H7 (cell line): ENCODE data around the gene PCYT2. TPM values are rescaled to one million over a fixed set of nuclear protein-coding genes. Genes with fewer than 3 reads are reported as not detected.
"Not testable (repeated sequence)": the region's sequence is repeated elsewhere in the genome, so short reads cannot be mapped to it uniquely, and the experiment has no call there.

ENCODE experiments used
- DNase-seq: peaks from one replicate; pipeline ENCODE4 v3.0.0; 2012
- H3K27me3 ChIP-seq: 2 replicates; pipeline ENCODE4 v1.6.0; 2011; ENCODE audit warnings: mild to moderate bottlenecking, low read length; ENCODE audit not compliant: control insufficient read depth, insufficient read depth
- H3K36me3 ChIP-seq: replicated peaks from 2 replicates; pipeline ENCODE4 v1.5.1; 2011; ENCODE audit warnings: low read length; ENCODE audit not compliant: control insufficient read depth, insufficient read depth
- H3K4me3 ChIP-seq: 2 replicates; pipeline ENCODE4 v1.5.1; 2011; ENCODE audit warnings: low read depth, mild to moderate bottlenecking, control low read depth, low read length, moderate library complexity; ENCODE audit not compliant: insufficient read depth
- total RNA-seq: library from RNA; depleted of rRNA; stranded (reverse); fragments of >200 nt; shearing (Covaris generic); gene quantifications from 2 replicates; pipeline ENCODE4 v1.2.3, GENCODE V29; 2014

The PCYT2 gene
- total RNA-seq, 1 experiment from 2014 or later = 37.0 TPM

DNA sequence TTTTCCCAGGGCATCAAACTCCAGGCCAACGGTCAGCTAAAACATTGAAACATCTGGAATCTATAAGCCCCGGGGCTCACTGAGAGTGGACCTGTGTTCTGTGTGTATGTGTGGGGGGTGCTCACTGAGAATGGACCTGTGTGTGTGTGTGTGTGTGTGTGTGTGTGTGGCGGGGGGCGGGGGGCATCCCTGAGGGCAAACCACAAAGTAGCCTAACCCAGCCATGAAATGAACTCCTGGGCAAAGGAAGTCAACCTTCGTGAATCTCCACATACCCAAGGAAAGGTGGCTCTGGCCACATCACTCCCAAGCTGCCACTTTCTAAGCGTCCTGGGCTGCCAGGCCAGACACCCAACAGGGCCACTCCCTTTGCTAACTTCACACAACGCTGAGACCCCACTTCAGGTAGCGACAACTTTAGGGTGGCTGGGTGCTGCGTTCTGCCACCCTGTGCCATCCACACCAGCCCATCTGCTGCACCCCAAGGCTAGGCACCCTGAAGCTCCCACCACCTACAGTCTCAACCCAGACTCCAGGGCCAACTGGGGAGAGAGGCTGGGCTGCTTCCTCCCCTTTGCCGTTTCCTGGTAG is 14.8 kb upstream of the PCYT2 start:
- peaks cover 10% of the 10 kb centered on the region for H3K27me3 ChIP-seq
- peaks cover 5% of the 10 kb centered on the region for H3K36me3 ChIP-seq
- peak overlapping the region; percentile 67 for H3K4me3 ChIP-seq
- no peak for DNase-seq

DNA sequence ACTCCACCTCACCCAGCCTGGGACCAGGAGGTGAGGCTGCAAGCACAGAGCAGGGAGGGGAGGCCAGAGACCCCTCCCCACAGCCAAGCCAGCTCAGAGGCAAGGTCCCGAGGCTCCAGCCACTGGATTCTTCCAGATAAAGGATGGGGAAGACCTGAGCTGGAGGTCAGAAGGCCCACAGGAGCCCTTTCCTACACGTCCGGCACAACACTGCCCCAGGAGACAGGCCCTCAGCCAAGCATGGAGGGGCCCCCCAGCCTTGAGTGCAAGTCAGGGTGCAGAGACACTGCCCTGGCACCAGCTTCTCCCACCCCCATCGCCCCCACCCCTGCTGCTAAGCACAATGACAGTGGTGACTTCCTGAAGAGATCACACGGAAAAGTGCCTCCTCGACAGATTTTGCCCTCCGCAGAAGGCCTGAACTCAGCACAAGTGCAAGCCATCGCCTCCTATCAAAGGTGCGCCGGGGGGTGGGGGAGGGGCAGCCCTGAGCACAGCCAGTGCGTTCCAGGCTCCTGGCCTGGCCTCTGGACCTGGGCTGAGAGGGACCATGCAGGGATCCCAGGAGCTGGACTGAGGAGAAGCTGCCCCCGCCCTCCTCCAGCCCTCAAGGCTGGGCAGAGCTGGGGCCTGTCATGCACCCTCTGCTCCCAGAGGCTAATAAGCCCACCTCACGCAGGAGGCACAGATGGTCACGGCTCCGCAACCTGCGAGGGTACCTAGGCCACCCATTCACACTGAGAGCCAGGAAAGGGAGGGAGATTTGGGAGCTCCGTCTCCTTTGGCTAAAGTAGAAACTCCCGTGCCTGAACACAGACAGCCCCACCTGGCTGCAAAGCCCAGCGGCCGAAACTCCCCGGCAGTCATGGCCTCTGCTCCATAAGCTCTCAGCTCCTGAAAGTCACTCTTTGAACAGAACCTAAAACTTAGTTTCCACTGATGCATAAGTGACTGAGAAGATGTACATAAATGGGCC is 13.6 kb upstream of the PCYT2 start:
- H3K36me3 ChIP-seq = peaks cover 5% of the 10 kb centered on the region
- DNase-seq = peak; percentile 84
- peaks cover 10% of the 10 kb centered on the region for H3K27me3 ChIP-seq
- no peak overlapping the region for H3K4me3 ChIP-seq

DNA sequence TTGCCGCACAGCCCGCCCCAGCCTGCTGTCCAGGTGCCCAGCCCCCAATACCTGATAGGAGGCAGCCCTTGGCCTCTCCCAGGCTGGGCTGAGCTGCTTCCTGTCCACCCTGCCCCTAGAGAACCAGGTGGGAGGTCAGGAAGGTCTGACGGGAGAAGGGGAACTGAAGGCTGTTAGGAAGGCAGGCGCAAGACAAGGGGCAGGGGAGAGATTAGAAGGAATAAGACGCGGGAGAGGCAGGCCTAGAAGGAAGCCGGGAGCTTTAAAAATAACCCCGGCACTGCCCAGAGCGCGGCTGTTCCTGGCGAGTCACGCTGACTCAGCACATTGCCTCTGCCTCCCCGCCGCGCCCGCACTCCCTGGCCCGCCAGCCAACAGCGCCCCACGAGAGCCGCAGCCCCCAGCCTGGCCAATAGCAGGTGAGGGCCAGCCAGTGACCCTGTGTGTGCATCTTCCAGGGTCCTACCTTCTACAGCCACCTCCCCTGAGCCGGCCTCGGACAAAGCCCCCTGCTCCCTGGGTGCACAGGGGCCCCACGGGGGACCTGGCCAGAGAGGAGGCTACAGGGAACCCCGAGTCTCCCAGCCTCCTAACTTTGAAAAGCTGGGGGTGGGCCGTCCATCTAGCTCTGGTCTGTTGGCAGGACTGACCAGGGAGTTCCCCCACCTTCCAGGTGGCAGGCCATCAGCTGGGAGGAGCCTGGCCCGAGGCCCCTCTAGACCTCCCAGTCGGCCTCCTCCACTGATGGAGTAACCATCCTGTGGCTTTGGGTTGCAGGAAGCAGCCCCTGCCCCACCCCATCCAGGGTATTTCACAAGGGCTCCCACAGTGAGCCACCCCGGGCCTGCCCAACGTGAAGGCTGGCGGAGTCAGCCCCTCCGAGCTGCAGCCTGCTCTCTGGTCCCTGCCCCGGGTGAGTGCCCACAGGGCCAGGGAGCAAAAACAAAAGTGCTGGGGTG is 12.4 kb upstream of the PCYT2 start:
- DNase-seq = peak; percentile 92
- Histone ChIP-seq H3K4me3 (peak overlapping the region; percentile 24), H3K36me3 (peaks cover 9% of the 10 kb centered on the region), H3K27me3 (peaks cover 6% of the 10 kb centered on the region)

DNA sequence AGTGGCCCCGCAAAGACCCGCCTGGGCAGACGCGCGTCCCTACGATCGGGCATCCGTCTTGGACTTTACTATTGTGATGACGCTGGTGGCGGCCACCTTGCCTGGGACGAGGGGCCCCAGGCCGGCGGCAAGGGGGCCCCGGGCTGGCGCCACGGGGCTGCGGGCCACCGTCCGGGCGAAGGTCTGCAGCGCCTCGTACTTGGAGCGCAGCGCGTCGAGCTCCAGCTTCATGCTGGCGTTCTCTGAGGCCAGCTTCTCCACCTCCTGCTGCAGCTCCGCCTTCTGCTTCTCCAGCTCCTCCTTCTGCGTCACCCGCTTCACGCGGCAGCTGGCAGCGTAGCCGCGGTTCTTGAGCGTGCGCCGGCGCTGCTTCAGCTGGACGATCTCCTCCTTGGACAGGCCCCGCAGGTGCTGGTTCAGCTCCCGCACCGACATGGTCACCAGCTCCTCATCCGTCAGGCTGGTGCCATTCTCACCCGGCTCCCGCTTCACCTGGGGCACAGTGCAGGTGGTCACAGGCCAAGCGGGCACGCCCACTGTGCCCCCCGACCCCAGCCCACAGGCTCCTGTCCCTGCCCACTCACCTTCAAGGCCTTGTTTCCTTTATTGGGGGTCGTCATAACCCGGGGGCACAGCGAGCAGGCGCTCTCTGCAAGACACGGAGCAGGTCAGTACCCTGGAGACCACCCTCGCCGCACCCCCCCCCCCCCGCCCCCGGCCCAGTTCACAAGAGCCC is 11.5 kb upstream of the PCYT2 start:
- no peak for DNase-seq
- peaks cover 9% of the 10 kb centered on the region for H3K36me3 ChIP-seq
- H3K4me3 ChIP-seq = peak overlapping the region; percentile 24
- no peaks in the 10 kb centered on the region for H3K27me3 ChIP-seq

DNA sequence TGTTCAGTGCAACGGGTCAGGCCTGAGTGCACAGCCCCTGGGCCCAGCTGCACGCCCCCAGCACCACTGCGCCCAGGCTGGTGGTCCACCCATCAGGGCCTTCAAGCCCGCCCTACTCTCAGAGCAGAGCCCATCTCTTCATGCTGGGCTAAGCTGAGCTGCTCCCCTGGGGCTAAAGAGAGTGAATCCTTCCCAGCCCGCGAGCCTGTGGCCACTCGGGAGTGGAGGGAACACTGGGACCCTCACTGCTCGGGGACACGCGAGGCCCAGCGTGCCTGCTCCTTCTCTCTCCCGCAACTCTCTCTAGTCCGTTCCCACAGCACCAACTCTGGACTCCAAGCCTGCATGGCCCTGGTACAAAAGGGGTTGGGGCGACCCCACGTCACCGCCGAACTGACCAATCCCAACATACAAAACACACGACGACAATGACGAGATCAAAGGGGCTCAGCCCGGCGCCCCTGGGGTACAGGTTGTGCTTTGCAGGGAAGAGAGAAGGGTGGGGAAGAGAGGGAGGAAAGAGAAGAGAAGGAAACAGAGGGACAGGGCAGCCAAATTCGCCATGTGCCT is 10.9 kb upstream of the PCYT2 start:
- peaks cover 9% of the 10 kb centered on the region for H3K36me3 ChIP-seq
- H3K27me3 ChIP-seq = no peaks in the 10 kb centered on the region
- no peak for DNase-seq
- no peak overlapping the region for H3K4me3 ChIP-seq

DNA sequence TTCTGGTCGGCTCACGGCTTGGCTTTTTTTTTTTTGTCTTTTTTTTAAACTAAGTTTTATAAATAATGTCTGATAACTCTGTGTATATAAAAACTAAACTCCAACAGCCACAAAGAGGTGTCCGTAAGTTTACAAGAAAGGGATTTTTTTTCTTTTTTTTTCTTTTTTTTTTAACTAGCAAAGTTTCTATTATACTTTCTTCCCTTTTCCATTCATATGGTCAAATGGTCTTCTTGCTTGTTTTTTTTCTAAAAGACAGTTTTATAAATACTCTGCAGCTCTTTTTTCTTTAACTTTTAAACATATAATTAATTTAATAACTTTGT is 10.3 kb upstream of the PCYT2 start:
- no peak for DNase-seq

DNA sequence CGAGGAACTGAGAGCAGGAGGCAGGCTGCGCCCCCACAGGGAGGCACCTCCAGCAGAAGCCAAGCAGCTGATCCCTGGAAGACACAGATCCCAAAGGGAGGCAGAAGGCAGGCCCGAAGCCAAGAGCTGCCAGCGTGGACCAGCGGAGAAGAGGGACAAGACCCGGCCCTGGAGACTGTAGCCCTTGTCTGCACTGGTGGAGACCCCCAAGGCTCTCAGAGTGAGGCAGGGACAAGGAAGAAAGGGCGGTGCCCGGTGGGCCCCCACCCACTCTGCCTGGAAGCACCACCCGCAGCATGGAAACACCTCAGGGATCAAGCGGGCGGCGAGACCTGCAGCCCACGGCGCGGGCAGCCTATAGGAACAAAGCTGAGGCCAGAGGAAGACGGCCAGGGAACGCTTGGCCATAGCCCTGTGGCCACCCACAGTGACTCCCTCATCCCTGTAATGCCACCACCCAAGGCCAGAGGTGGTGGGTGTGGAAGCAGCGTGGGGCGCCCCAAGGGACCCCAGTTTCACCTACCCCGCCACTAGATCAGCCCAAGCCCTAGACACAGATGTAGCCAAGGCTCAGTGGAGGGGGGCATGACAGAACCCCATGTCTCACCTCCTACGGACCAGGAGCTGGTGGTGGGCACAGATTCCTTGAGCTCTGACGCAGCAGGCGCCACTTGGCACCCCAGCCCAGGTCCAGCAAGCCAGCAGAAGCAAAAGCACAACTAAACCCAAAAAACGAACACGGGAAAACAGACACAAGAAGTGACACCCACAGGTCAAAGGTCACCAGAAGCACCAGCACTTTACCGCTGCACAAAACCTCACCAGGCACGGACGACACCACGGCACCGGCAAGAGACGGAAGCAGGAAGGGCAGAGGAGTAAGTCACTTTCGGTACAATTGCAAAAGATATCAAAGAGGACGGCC is 9.7 kb upstream of the PCYT2 start:
- Histone ChIP-seq H3K4me3 (no peak overlapping the region), H3K27me3 (no peaks in the 10 kb centered on the region), H3K36me3 (peaks cover 9% of the 10 kb centered on the region)
- DNase-seq = no peak

More for the DNA sequence above, 10.3 kb upstream of the PCYT2 start:
- Histone ChIP-seq H3K36me3 (peaks cover 9% of the 10 kb centered on the region), H3K27me3 (no peaks in the 10 kb centered on the region), H3K4me3 (no peak overlapping the region)

DNA sequence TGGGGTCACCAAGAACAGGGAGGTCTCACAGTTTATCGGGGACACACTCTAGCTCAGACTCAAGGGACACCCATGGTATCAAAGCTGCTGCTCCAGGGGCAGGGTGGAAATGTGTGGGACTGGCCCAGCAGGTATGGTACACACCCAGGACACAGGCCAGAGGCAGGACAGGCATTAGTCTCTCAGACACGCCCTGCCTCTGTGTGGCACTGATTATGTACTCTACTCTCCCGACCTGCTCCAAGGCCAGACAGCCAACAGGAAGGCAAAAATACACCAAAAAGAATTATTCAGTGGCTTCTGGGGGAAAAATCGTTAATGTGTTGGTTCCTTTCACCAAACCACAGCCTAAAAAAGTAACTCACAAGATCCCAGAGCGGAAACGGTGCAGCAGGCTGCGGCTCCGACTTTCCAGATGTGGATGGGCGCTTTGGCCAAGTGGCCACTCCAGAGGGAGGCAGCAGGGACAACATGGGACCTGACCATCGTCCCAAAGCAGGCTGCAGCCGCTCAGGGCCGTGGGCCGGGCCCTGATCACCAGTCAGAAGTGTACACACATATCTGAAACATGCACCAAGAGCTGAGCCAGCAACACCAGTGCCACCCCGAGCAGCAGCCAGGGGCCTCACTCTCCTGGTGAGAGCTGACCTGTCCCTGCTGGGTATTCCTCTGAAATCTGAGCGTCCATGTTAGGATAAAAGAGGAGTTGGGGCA is 7.8 kb upstream of the PCYT2 start:
- H3K36me3 ChIP-seq = peaks cover 15% of the 10 kb centered on the region
- no peak overlapping the region for H3K4me3 ChIP-seq
- H3K27me3 ChIP-seq = no peaks in the 10 kb centered on the region
- DNase-seq = no peak

DNA sequence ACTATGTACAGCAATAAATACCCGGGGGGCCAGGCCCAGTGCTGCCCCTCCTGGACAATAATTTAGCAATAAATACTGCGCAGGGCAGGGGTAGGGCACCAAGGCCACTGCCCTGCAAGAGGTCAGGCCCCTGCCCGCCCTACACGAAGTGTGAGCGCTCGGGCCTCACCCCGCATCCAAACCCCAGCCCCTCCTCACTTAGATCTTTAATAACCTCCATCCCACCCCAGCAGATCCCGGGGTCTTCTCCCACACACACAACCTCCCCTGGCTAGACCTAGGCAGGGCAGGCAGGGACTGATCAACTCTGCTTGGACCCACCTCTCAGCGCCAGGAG is 7.1 kb upstream of the PCYT2 start:
- H3K27me3 ChIP-seq, H3K4me3 ChIP-seq, DNase-seq: not testable (repeated sequence)
- H3K36me3 ChIP-seq = peaks cover 16% of the 10 kb centered on the region

DNA sequence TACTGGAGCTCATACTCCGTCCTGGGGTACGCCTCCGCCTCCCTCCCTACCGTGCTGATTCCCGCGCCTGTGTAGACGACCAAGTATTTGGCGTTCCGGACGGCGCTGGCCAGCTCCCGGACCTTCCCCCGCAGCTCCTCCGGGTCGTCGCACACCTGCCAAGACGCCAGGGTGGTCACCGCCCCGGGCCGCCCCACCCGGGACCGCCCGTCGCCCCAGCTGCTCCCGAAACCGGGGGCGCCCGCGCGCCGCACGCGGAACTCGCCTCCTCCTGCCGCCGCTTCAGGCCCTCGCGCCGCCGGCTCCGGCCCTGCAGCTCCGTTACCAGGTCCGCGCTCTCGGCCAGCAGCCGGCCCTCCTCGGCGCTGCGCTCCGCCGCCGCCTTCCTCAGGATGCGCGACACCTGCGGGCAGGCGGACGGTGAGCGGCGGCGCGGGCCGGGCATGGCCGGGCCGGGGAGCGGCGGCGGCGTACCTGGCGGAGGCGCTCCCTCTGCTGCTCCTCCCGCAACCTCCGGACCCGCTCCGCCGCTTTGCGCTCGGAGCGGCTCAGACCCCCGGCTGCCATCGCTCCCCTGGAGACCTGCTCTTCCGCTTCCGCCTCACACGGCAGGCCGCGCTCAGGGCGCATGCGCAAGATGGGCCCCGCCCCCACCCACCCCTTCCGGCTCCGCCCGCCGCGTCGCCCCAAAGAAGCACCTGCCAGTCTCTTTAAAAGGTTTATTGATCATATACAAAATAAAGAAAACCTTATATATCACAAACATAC is 6.5 kb upstream of the PCYT2 start, which contains the start of gene SIRT7:
Gene SIRT7 (minus strand): TSS at position 612 of the 768 bp plus-strand sequence. CDS start 45 bp downstream, at position 567.
- no peaks in the 10 kb centered on the region for H3K27me3 ChIP-seq
- H3K36me3 ChIP-seq = peaks cover 16% of the 10 kb centered on the region
- DNase-seq = peak; percentile 100
- H3K4me3 ChIP-seq = peak within 1 kb of the TSS; percentile 58

DNA sequence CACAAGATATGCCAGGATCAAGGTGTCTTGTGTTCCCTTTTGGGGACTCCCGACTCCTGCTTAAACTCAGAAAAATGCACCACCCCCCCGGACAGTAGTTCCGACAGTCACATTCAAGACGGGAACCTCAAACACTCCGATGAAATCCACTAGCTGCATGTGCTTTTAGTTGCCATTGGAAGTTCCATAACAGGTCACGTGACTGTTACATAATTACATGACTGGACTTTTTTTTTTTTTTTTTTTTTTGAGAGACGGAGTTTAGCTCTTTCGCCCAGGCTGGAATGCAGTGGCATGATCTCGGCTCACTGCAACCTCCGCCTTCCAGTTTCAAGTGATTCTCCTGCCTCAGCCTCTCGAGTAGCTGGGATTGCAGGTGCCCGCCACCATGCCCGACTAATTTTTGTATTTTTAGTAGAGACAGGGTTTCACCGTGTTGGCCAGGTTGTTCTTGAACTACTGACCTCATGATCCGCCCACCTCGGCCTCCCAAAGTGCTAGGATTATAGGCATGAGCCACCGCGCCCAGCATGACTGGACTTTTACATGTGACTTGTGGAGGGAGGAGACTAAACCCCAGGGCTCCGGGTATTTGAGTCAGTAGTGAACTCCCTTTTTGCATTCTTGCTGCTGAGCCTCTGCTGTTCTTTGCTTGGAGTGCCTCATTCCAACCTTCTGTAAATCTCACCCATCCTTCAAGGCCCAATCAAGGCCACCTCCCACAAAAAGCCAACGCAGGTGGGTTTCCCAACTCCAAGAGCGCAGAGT is 5.2 kb upstream of the PCYT2 start:
- H3K36me3 ChIP-seq = peaks cover 14% of the 10 kb centered on the region
- DNase-seq = no peak

More for the DNA sequence above, 5.2 kb upstream of the PCYT2 start:
- H3K27me3 ChIP-seq = no peaks in the 10 kb centered on the region
- peak overlapping the region; percentile 58; the same call in 1 of the 2 replicates for H3K4me3 ChIP-seq
